Measurements from ENCODE around the gene MOB2. TPM values are rescaled to one million over a fixed set of nuclear protein-coding genes. Genes with fewer than 3 reads are reported as not detected.
"Not testable (repeated sequence)": the region's sequence is repeated elsewhere in the genome, so short reads cannot be mapped to it uniquely, and the experiment has no call there.

Gene MOB2
- total RNA-seq, 1 experiment from 2014 or later: 15.1 TPM

DNA sequence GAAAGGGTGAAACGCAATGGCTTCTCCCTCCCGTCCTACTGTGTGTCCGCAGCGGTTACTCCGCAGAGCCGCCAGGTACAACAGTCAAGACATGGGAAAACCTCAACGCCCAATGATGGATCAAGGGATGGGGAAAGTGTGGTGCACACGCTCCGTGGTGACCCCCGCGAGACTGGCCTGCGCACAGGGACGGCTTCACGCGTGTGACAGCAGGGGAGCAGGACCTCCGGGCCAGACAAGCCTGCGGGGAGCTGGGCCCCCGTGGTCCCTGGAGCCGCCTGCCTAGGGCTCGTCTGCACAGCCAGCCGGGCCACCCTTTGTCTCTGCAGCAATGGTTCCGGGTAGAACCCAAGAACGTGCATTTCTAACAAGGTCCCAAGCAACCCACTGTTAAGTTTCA, 31.7 kb upstream of the MOB2 start:
- no peak for DNase-seq (ENCODE audit: low read depth)

GRCh38 chr11:1517117-1518005, 30.8 kb upstream of the MOB2 start:
- DNase-seq (ENCODE audit: low read depth): no peak

- DNase-seq (ENCODE audit: low read depth): peak; percentile 64
These were observed 29.9 kb upstream of the MOB2 start for GRCh38 chr11:1516273-1517067.

GRCh38 chr11:1515082-1516060, 28.8 kb upstream of the MOB2 start:
- peak; percentile 11 for DNase-seq (ENCODE audit: low read depth)

DNA sequence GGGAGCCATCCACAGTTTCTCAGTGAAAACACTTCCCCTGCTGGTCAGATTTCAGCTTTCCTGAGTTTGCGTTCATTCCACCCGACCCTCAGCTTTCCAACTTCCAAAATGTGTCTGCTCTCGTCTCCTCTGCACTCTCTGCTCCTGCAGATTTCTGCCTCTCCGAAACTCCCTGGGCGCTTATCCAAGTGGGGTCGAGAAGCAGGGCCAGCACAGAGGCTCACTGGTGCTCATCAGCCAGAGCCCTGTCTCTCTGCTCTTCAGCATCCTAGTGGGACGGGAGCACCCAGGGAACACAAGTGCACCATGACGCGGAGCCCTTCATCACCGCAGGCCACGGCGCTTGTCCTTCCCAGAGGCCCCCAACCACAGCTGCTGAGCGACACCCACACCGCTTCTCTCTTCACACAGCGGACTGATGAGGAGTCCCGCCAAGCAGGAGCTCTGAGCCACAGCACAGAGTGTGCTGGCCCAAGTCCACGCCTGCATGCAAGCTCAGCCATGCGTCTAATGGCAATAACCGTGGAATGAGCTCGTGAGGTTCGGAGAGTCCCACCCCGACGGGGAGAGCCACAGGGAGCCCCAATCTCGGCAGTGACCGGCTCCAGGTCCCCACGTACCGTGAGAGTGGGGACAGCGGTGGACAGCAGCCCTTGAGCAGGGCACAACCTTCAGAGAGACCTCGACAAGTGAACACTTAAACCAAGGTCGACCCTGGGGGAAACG, 27.9 kb upstream of the MOB2 start:
- no peak for DNase-seq (ENCODE audit: low read depth)

DNA sequence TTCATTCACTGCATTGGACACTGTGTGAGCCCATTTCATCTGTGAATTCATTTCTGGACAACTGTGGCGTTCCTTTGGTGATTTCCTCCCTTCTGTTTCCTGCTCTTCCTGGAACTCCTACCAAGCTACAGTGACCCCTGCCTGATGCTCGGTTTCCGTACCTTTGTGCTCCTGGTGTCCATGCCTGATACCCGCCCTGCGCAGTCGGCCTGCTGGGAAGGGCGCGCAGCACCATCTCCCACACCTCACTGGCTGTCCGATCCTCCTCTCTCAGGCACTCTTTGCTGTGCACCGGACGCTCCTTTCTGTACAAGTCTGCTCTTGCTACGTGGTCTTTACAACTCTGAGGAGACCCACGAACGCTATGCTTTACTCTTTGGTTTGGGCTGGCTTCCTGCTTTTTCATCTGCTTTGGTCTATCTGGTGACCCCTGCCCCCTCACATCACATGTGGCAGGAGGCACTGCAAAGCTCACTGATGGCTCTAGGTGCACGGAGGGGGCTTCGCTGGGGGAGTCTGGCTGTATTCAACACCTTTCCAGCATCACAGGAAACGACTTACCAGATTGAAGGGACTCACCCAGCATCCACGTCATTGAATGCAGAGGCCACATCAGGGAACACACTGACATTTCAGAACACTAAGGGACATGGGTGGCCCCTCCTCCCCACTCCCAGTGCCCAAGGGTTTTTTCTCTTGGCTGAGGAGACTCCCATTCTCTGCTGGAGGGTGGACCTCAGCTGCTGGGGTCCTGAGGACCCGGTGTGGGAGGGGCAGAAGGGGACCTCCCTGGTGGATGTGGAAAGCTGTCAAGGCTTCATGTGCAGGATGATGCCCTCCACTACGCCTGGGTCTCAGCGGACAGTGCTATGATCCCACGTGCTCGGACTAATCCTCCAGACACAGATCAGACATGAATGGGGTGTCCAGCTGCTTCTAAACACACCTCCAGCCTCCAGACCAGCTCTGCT, 27.0 kb upstream of the MOB2 start:
- DNase-seq (ENCODE audit: low read depth): no peak

GRCh38 chr11:1512531-1513258, 26.1 kb upstream of the MOB2 start:
- DNase-seq (ENCODE audit: low read depth): not testable (repeated sequence)

DNA sequence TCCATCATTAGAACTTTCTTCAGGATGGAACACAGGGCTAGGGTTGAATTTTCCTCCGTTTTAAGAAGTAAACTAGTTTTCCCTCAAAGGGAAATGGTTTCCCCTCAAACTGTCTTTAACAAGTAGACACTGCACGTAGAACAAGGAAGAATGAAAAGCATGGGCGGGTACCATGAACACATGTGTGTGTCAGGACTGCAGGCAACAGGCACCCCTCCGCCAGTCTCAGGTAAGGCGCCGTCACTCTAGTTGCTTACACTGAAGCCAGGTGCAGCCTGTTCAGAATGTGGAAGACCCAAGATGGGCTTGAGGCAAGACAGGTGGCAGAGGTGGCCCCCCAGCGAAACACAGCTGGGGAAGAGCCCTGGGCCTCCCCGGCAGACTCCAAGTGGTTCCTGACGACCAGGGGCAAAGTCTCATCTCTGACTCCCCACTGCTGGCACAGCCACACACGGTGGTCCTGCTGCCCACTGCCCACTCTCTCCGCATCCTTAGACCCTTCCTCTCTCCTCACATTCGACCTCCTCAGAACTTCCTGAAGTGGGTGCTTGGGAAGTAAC, 25.4 kb upstream of the MOB2 start:
- no peak for DNase-seq (ENCODE audit: low read depth)

- peak; percentile 9 for DNase-seq (ENCODE audit: low read depth)
These were observed 24.3 kb upstream of the MOB2 start for GRCh38 chr11:1510928-1511327.

DNA sequence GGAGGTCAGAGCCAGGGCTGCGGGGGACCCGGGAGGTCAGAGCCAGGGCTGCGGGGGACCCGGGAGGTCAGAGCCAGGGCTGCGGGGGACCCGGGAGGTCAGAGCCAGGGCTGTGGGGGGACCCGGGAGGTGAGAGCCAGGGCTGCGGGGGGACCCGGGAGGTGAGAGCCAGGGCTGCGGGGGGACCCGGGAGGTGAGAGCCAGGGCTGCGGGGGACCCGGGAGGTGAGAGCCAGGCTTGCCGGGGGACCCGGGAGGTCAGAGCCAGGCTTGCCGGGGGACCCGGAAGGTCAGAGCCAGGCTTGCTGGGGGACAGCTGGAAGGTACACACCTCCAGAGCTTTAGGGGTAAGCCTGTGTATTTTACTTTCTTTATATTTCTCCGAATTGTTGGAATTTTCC, 23.8 kb upstream of the MOB2 start:
- DNase-seq (ENCODE audit: low read depth): not testable (repeated sequence)

GRCh38 chr11:1509626-1510255, 23.2 kb upstream of the MOB2 start:
- DNase-seq (ENCODE audit: low read depth): no peak

- DNase-seq (ENCODE audit: low read depth): no peak
These were observed 22.4 kb upstream of the MOB2 start for GRCh38 chr11:1508986-1509385.

DNA sequence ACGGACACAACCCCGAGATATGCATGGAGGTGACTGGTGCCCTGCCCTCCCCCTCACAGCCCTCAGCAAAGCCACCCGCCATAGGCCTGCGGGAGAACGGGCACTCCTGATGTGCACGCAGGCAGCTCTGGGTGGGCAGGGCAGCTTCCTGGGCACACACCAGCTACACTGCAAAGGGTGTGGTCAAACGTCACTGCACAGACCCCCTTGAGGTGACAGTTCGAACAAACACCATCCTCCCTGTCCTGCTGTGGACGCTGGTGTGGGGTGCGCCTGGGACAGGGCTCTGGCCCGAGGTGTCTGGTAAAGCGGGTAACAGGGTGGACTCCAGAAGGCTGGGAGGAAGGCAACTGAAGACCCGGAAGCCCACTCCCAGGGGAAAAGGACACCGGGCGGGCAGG, 21.9 kb upstream of the MOB2 start:
- no peak for DNase-seq (ENCODE audit: low read depth)

- no peak for DNase-seq (ENCODE audit: low read depth)
These were observed 21.0 kb upstream of the MOB2 start for GRCh38 chr11:1507381-1508140.

- DNase-seq (ENCODE audit: low read depth): no peak
These were observed 20.4 kb upstream of the MOB2 start for GRCh38 chr11:1506981-1507380.

DNA sequence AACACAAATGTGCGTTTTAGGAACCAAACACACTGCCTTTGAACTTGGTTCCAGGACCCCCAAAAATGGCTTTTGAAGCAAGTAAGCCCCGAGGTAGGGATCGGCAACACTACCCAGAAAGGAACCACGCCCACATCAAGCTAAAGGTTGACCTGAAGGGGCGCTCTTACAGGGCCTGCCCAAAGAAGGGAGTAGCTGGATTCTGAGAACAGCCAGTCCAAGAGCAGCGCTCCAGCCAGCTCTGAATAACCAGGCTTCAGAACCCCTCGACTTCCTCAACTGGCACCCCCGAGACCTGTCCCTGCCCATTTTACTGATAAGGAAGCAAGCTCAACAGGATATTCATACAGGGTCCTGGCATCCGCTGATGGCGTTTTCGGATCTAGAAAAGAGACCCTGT, 18.9 kb upstream of the MOB2 start:
- no peak for DNase-seq (ENCODE audit: low read depth)

DNA sequence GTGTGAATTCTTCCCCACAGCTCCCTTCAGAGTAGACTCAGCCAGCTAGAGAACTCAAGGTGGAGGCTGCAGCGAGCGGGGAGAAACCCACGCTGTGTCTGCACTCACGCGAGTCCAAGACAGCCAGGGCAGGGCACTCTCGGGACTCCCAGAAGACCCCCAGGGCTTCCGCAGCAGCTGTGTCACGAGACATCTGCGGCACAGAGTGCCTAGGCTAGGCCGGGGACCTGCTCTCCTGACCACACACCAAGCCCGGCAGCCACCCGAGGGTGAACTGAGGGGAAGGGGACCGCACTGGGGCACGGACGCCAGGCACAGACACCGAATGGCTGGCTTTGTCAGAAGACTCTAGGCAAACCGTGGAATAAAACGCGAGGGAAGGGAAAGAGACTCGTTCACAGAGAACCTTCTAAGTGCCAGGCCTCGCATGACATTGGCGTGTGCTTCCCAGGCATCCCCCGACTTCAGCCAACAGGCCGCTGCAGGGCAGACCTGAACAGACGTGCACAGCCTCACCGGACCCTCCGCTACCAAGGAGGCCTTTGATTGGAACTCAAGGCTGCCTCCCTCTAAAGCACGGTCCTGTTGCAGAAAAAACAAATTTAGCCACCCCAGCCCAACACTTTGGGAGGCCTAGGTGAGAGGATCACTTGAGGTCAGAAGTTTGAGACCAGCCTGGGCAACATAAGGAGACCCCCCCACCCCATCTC, 18.2 kb upstream of the MOB2 start:
- DNase-seq (ENCODE audit: low read depth): no peak
